CD4-positive, alpha-beta memory T cell (primary cell): ENCODE measurements around the gene RFFL. TPM values are rescaled to one million over a fixed set of nuclear protein-coding genes. Genes with fewer than 3 reads are reported as not detected.
A peak's percentile ranks its signal among the peaks of the same experiment; 100 is the strongest.

Source experiments
- CTCF ChIA-PET: fragments of 350-600 bp; sonication (Branson Sonifier 250); formaldehyde crosslinking; loops from one replicate; lab custom pipeline; 2021; ENCODE audit warnings: inconsistent platforms; ENCODE audit not compliant: partially characterized antibody; lab: Charles Lee
- POLR2A ChIA-PET: fragments of 350-600 bp; sonication (Branson Sonifier 250); formaldehyde crosslinking; loops from one replicate; lab custom pipeline; 2021; ENCODE audit not compliant: partially characterized antibody; lab: Charles Lee
- DNase-seq, 5 donors: peaks; one replicate each; pipeline versions ENCODE4 v3.0.0 to v3.0.0-alpha.2; 2020 to 2022; ENCODE audit warnings: mixed read lengths in 1 of 5
- H3K27ac ChIP-seq: one replicate; pipeline ENCODE4 v1.7.0; 2013; ENCODE audit warnings: low read depth, low read length
- H3K27me3 ChIP-seq: 2 replicates; pipeline ENCODE4 v1.7.0; 2013; ENCODE audit warnings: mild to moderate bottlenecking, low read length, moderate library complexity; ENCODE audit not compliant: insufficient read depth
- H3K36me3 ChIP-seq: 2 replicates; pipeline ENCODE4 v1.7.0; 2013; ENCODE audit warnings: mild to moderate bottlenecking, low read length, moderate library complexity; ENCODE audit not compliant: insufficient read depth
- H3K4me1 ChIP-seq: 2 replicates; pipeline ENCODE4 v1.7.0; 2013; ENCODE audit warnings: mild to moderate bottlenecking, low read length, moderate library complexity; ENCODE audit not compliant: insufficient read depth
- H3K4me3 ChIP-seq, 2 donors: one replicate each; pipeline ENCODE4 v1.7.0; 2013; ENCODE audit warnings: low read length in 2 of 2, mild to moderate bottlenecking in 1 of 2
- H3K9me3 ChIP-seq, 2 donors: one replicate each; pipeline ENCODE4 v1.7.0; 2013; ENCODE audit warnings: low read length in 2 of 2, control low read depth in 1 of 2; ENCODE audit not compliant: control insufficient read depth in 1 of 2
- H3K27ac Mint-ChIP-seq, 7 donors: one replicate each; pipeline ENCODE4 v1.8.0; 2020 to 2021; ENCODE audit warnings: mixed read lengths in 7 of 7, mild to moderate bottlenecking in 6 of 7, inconsistent platforms in 3 of 7, moderate library complexity in 3 of 7
- H3K27me3 Mint-ChIP-seq, 2 donors: one replicate each; pipeline ENCODE4 v1.8.0; 2020 to 2021; ENCODE audit warnings: mixed read lengths in 2 of 2
- H3K36me3 Mint-ChIP-seq, 2 donors: one replicate each; pipeline ENCODE4 v1.8.0; 2020 to 2021; ENCODE audit warnings: mixed read lengths in 2 of 2, inconsistent platforms in 1 of 2, mild to moderate bottlenecking in 1 of 2
- H3K4me1 Mint-ChIP-seq, 4 donors: one replicate each; pipeline ENCODE4 v1.8.0; 2020 to 2021; ENCODE audit warnings: mixed read lengths in 4 of 4, mild to moderate bottlenecking in 1 of 4
- H3K4me3 Mint-ChIP-seq, 8 donors: one replicate each; pipeline ENCODE4 v1.8.0; 2020 to 2021; ENCODE audit warnings: mixed read lengths in 8 of 8, mild to moderate bottlenecking in 7 of 8, moderate library complexity in 6 of 8, inconsistent platforms in 3 of 8
- H3K9me3 Mint-ChIP-seq, 8 donors: one replicate each; pipeline ENCODE4 v1.8.0; 2020 to 2021; ENCODE audit warnings: mixed read lengths in 8 of 8, mild to moderate bottlenecking in 5 of 8, inconsistent platforms in 3 of 8, moderate library complexity in 1 of 8
- intact Hi-C: fragments of 100-400 bp; cut with micrococcal nuclease; formaldehyde crosslinking; loops from one replicate; pipeline ENCODE4 v1.15.1; 2023
- polyA plus RNA-seq, 2 donors: library from polyadenylated mRNA; unstranded; fragments of 300-500 nt; fragmentation: Illumina TruSeq; gene quantifications; one replicate each; pipeline ENCODE4 v1.2.3, GENCODE V29; 2021
- total RNA-seq, 2 experiments: library from RNA; stranded (reverse); gene quantifications; one replicate each; pipeline ENCODE4 v1.2.3, GENCODE V29; 2021

The RFFL gene
- total and polyA plus RNA-seq, 4 experiments from 2014 or later = 48.3 to 82.3 (median 61.6) TPM

GRCh38 chr17:34990921-34991365, 72.6 kb downstream of the RFFL start:
- no peaks in the 10 kb centered on the region for H3K27me3 Mint-ChIP-seq
- intact Hi-C loops = no loop called here

GRCh38 chr17:34989473-34989872, 74.0 kb downstream of the RFFL start:
- H3K4me3 Mint-ChIP-seq = no peak overlapping the region
- no peak overlapping the region for H3K27ac Mint-ChIP-seq

More at GRCh38 chr17:34990921-34991365, 72.6 kb downstream of the RFFL start:
- H3K4me1 Mint-ChIP-seq = peaks cover 0 to 8% (median 5%) of the 10 kb centered on the region in 4 donors
- Histone ChIP-seq H3K4me3 (no peak overlapping the region), H3K27ac (no peak overlapping the region), H3K9me3 (no peaks in the 10 kb centered on the region), H3K36me3 (peaks cover 44% of the 10 kb centered on the region), H3K4me1 (no peaks in the 10 kb centered on the region), H3K27me3 (no peaks in the 10 kb centered on the region)
- peaks cover 67 to 89% of the 10 kb centered on the region in 2 donors for H3K36me3 Mint-ChIP-seq
- ChIA-PET POLR2A (interaction anchor here (1.1 to 1.2 kb wide), 4 partner anchors 10 to 73 kb away, joined by 3 to 4 read pairs (median 3); partner anchors contain the start of genes CCT6B, RFFL and ZNF830), CTCF (interaction anchor here (1.1 to 3.3 kb wide), 8 partner anchors 9 to 129 kb away, joined by 3 to 16 read pairs (median 4); partner anchors contain the start of genes LIG3 and RFFL)
- H3K4me3 Mint-ChIP-seq = no peak overlapping the region
- H3K27ac Mint-ChIP-seq = peak overlapping the region in 3 of 7 donors; percentile 4 to 41 (median 32)
- DNase-seq = no peak
- H3K9me3 Mint-ChIP-seq = no peaks in the 10 kb centered on the region

GRCh38 chr17:34988644-34989043, 74.9 kb downstream of the RFFL start:
- Histone ChIP-seq H3K36me3 (peaks cover 38% of the 10 kb centered on the region), H3K4me1 (peaks cover 6% of the 10 kb centered on the region), H3K9me3 (no peaks in the 10 kb centered on the region), H3K27ac (no peak overlapping the region), H3K27me3 (no peaks in the 10 kb centered on the region), H3K4me3 (no peak overlapping the region)
- Mint-ChIP-seq H3K36me3 (peaks cover 64 to 83% of the 10 kb centered on the region in 2 donors), H3K9me3 (no peaks in the 10 kb centered on the region), H3K4me3 (no peak overlapping the region), H3K27me3 (no peaks in the 10 kb centered on the region), H3K27ac (peak overlapping the region in 1 of 7 donors; percentile 46), H3K4me1 (peaks cover 15 to 26% (median 17%) of the 10 kb centered on the region in 4 donors)
- no peak for DNase-seq
- intact Hi-C loops = no loop called here
- POLR2A ChIA-PET = interaction anchor here (0.7 kb wide), 1 partner anchor 130 kb away, joined by 3 read pairs; no protein-coding TSS in a partner anchor
- CTCF ChIA-PET = no interaction called here

More at GRCh38 chr17:34989473-34989872, 74.0 kb downstream of the RFFL start:
- CTCF ChIA-PET = interaction anchor here (0.7 to 3.3 kb wide), 3 partner anchors 9 to 129 kb away, joined by 3 to 16 read pairs (median 7); partner anchors contain the start of gene RFFL
- DNase-seq = no peak
- H3K36me3 ChIP-seq = peaks cover 44% of the 10 kb centered on the region
- peaks cover 9 to 17% (median 11%) of the 10 kb centered on the region in 4 donors for H3K4me1 Mint-ChIP-seq
- H3K9me3 ChIP-seq = no peaks in the 10 kb centered on the region
- H3K9me3 Mint-ChIP-seq = no peaks in the 10 kb centered on the region
- H3K27ac ChIP-seq = no peak overlapping the region
- no peaks in the 10 kb centered on the region for H3K27me3 Mint-ChIP-seq
- no peaks in the 10 kb centered on the region for H3K4me1 ChIP-seq
- POLR2A ChIA-PET = no interaction called here
- no peaks in the 10 kb centered on the region for H3K27me3 ChIP-seq
- intact Hi-C loops = no loop called here
- peaks cover 68 to 83% of the 10 kb centered on the region in 2 donors for H3K36me3 Mint-ChIP-seq
- no peak overlapping the region for H3K4me3 ChIP-seq

- peaks cover 61 to 74% of the 10 kb centered on the region in 2 donors for H3K36me3 Mint-ChIP-seq
- Histone ChIP-seq H3K36me3 (peaks cover 32% of the 10 kb centered on the region), H3K4me3 (no peak overlapping the region), H3K4me1 (peaks cover 20% of the 10 kb centered on the region), H3K9me3 (no peaks in the 10 kb centered on the region), H3K27ac (no peak overlapping the region), H3K27me3 (no peaks in the 10 kb centered on the region)
- H3K4me1 Mint-ChIP-seq = peaks cover 24 to 40% (median 29%) of the 10 kb centered on the region in 4 donors
- no peaks in the 10 kb centered on the region for H3K27me3 Mint-ChIP-seq
- intact Hi-C loops = no loop called here
- no peak overlapping the region for H3K27ac Mint-ChIP-seq
- no peak overlapping the region for H3K4me3 Mint-ChIP-seq
- ChIA-PET CTCF (interaction anchor here (0.7 kb wide), 1 partner anchor 682 kb away, joined by 5 read pairs; no protein-coding TSS in a partner anchor), POLR2A (no interaction called here)
- no peaks in the 10 kb centered on the region for H3K9me3 Mint-ChIP-seq
- no peak for DNase-seq
These were observed 76.3 kb downstream of the RFFL start for GRCh38 chr17:34987232-34987631.

GRCh38 chr17:34981538-34982241, 81.8 kb downstream of the RFFL start:
- Mint-ChIP-seq H3K4me3 (peak overlapping the region; percentile 88 to 94 (median 90)), H3K4me1 (peaks cover 40 to 66% (median 49%) of the 10 kb centered on the region in 4 donors), H3K27me3 (no peaks in the 10 kb centered on the region), H3K9me3 (no peaks in the 10 kb centered on the region), H3K27ac (peak overlapping the region; percentile 90 to 98 (median 94)), H3K36me3 (peaks cover 28 to 37% of the 10 kb centered on the region in 2 donors)
- no peak for DNase-seq
- CTCF ChIA-PET = interaction anchor here (0.8 to 4.7 kb wide), 11 partner anchors 10 to 782 kb away, joined by 3 to 25 read pairs (median 7); partner anchors contain the start of genes RAD51D and RFFL
- Histone ChIP-seq H3K9me3 (no peaks in the 10 kb centered on the region), H3K27ac (peak overlapping the region; percentile 97), H3K36me3 (peaks cover 3% of the 10 kb centered on the region), H3K4me3 (peak overlapping the region; percentile 53 to 68), H3K27me3 (no peaks in the 10 kb centered on the region), H3K4me1 (peaks cover 41% of the 10 kb centered on the region)
- POLR2A ChIA-PET = interaction anchor here (1.0 to 4.4 kb wide), 19 partner anchors 9 to 827 kb away, joined by 3 to 43 read pairs (median 5); partner anchors contain the start of genes CCT6B, PEX12, RAD51D and RFFL
- intact Hi-C loops = loop anchor here (1.0 to 5.0 kb wide), 5 partner anchors 108 to 561 kb away; no protein-coding TSS in a partner anchor

- intact Hi-C loops = loop anchor here (1.0 to 5.0 kb wide), 7 partner anchors 20 to 561 kb away; partner anchors contain the start of genes CCT6B, RFFL and ZNF830
- H3K4me3 Mint-ChIP-seq = peak overlapping the region; percentile 88 to 95 (median 91)
- H3K27me3 ChIP-seq = no peaks in the 10 kb centered on the region
- H3K36me3 ChIP-seq = no peaks in the 10 kb centered on the region
- H3K4me1 ChIP-seq = peaks cover 41% of the 10 kb centered on the region
- H3K4me3 ChIP-seq = peak overlapping the region; percentile 53 to 68
- peak in 4 of 5 donors; percentile 72 to 83 (median 78) for DNase-seq
- ChIA-PET POLR2A (interaction anchor here (0.8 to 4.4 kb wide), 24 partner anchors 10 to 828 kb away, joined by 3 to 43 read pairs (median 5); partner anchors contain the start of genes CCT6B, NLE1, PEX12 and RAD51D), CTCF (interaction anchor here (0.8 to 4.7 kb wide), 11 partner anchors 10 to 783 kb away, joined by 3 to 25 read pairs (median 7); partner anchors contain the start of genes RAD51D and RFFL)
- H3K27ac ChIP-seq = peak overlapping the region; percentile 97
- H3K36me3 Mint-ChIP-seq = peaks cover 20 to 30% of the 10 kb centered on the region in 2 donors
- peak overlapping the region; percentile 90 to 98 (median 94) for H3K27ac Mint-ChIP-seq
- H3K27me3 Mint-ChIP-seq = no peaks in the 10 kb centered on the region
- peaks cover 39 to 58% (median 49%) of the 10 kb centered on the region in 4 donors for H3K4me1 Mint-ChIP-seq
- no peaks in the 10 kb centered on the region for H3K9me3 ChIP-seq
- H3K9me3 Mint-ChIP-seq = no peaks in the 10 kb centered on the region
These were observed 82.6 kb downstream of the RFFL start for GRCh38 chr17:34980681-34981537.
